SJCRH30 (cell line): ENCODE measurements around the gene SNHG17. TPM values are rescaled to one million over a fixed set of nuclear protein-coding genes. Genes with fewer than 3 reads are reported as not detected.
"Not testable (repeated sequence)": the region's sequence is repeated elsewhere in the genome, so short reads cannot be mapped to it uniquely, and the experiment has no call there.

Experiments used
- DNase-seq, 2 experiments: peaks; one replicate each; pipeline ENCODE4 v3.0.0-alpha.2; 2015 to 2020
- H3K27ac ChIP-seq: fragments of 250-450 bp; sonication (Bioruptor Pico); 2 replicates; pipeline ENCODE4 v1.5.1; 2020; ENCODE audit warnings: mild to moderate bottlenecking, moderate library complexity
- H3K27me3 ChIP-seq: fragments of 250-450 bp; sonication (Bioruptor Pico); 2 replicates; pipeline ENCODE4 v1.5.1; 2020; ENCODE audit warnings: mild to moderate bottlenecking, moderate library complexity
- H3K36me3 ChIP-seq: fragments of 250-450 bp; sonication (Bioruptor Pico); 2 replicates; pipeline ENCODE4 v1.5.1; 2020; ENCODE audit warnings: mild to moderate bottlenecking, moderate library complexity
- H3K4me1 ChIP-seq: fragments of 250-450 bp; sonication (Bioruptor Pico); 2 replicates; pipeline ENCODE4 v1.5.1; 2020; ENCODE audit warnings: mild to moderate bottlenecking, moderate library complexity
- H3K4me3 ChIP-seq: fragments of 250-450 bp; sonication (Bioruptor Pico); 2 replicates; pipeline ENCODE4 v1.5.1; 2020; ENCODE audit warnings: mild to moderate bottlenecking, moderate library complexity
- H3K9me3 ChIP-seq: fragments of 250-450 bp; sonication (Bioruptor Pico); replicated peaks from 2 replicates; pipeline ENCODE4 v1.5.1; 2020; ENCODE audit warnings: mild to moderate bottlenecking, moderate library complexity
- total RNA-seq: library from RNA; depleted of rRNA; stranded (reverse); fragments of >200 nt; shearing (Covaris generic); gene quantifications from 2 replicates; pipeline ENCODE4 v1.2.3, GENCODE V29; 2014

SNHG17 gene
- total RNA-seq, 1 experiment from 2014 or later, result 42.8 TPM

GRCh38 chr20:38435555-38435939 is 419 bp upstream of the SNHG17 start:
- H3K4me3 ChIP-seq, result peak overlapping the region; percentile 86
- no peaks in the 10 kb centered on the region for H3K27me3 ChIP-seq
- H3K9me3 ChIP-seq, result no peaks in the 10 kb centered on the region
- DNase-seq, result no peak
- peaks cover 42% of the 10 kb centered on the region for H3K36me3 ChIP-seq
- peaks cover 9% of the 10 kb centered on the region for H3K4me1 ChIP-seq
- H3K27ac ChIP-seq, result no peak overlapping the region

- H3K36me3 ChIP-seq, result peaks cover 54% of the 10 kb centered on the region
- peak overlapping the region; percentile 85 for H3K27ac ChIP-seq
- DNase-seq, result peak; percentile 34 to 46
- H3K27me3 ChIP-seq, result no peaks in the 10 kb centered on the region
- peaks cover 9% of the 10 kb centered on the region for H3K4me1 ChIP-seq
- H3K4me3 ChIP-seq, result peak overlapping the region; percentile 86
- no peaks in the 10 kb centered on the region for H3K9me3 ChIP-seq
Measured at GRCh38 chr20:38434301-38434741, 807 bp downstream of the SNHG17 start.

- H3K36me3 ChIP-seq, result peaks cover 63% of the 10 kb centered on the region
- no peak overlapping the region for H3K27ac ChIP-seq
Measured at GRCh38 chr20:38433304-38433972, 1.7 kb downstream of the SNHG17 start.

GRCh38 chr20:38432870-38433269 is 2.3 kb downstream of the SNHG17 start:
- not testable (repeated sequence) for DNase-seq, H3K4me3 ChIP-seq, H3K27me3 ChIP-seq, H3K9me3 ChIP-seq, H3K27ac ChIP-seq
- Histone ChIP-seq H3K4me1 (peaks cover 16% of the 10 kb centered on the region), H3K36me3 (peaks cover 68% of the 10 kb centered on the region)

More at GRCh38 chr20:38433304-38433972, 1.7 kb downstream of the SNHG17 start:
- Histone ChIP-seq H3K4me3 (peak overlapping the region; percentile 86), H3K9me3 (no peaks in the 10 kb centered on the region), H3K27me3 (no peaks in the 10 kb centered on the region), H3K4me1 (peaks cover 12% of the 10 kb centered on the region)
- DNase-seq, result no peak

GRCh38 chr20:38432292-38432691 is 2.8 kb downstream of the SNHG17 start:
- no peaks in the 10 kb centered on the region for H3K9me3 ChIP-seq
- DNase-seq, result no peak
- H3K36me3 ChIP-seq, result peaks cover 74% of the 10 kb centered on the region
- H3K27ac ChIP-seq, result no peak overlapping the region
- H3K4me1 ChIP-seq, result peaks cover 22% of the 10 kb centered on the region
- H3K27me3 ChIP-seq, result no peaks in the 10 kb centered on the region
- no peak overlapping the region for H3K4me3 ChIP-seq

DNA sequence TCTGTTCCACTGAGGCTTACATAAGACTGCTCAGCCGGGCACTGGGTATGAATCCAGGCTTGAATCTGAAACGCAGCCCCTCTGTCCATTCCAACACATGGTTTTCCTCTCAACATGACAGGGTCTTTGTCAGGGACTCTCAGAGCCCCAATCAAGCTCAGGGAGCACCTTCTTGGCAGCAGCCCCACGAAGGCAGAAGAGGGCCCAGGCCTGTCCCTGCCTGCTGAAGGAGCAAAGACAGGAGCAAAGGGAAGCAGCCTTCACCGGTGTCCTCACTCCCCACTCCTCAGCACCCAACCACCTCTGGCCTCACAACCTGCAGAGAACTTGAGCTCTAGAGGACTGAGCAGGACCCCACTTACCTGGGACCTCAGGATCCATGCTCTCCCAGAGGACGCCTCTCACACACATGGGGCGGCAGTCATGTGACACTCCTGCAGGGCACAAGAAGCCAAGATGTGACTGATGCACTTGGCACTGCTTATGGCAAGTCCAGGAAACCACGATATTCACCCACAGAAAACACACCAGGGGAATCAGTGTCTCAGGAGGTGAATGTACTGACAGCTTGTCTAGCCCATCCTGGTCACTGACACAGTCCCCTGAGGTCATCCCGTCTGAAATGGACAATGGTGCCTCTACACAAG is 4.3 kb downstream of the SNHG17 start:
- Histone ChIP-seq H3K27ac (no peak overlapping the region), H3K36me3 (peaks cover 89% of the 10 kb centered on the region), H3K9me3 (no peaks in the 10 kb centered on the region), H3K4me3 (no peak overlapping the region), H3K27me3 (no peaks in the 10 kb centered on the region), H3K4me1 (peaks cover 35% of the 10 kb centered on the region)
- DNase-seq, result no peak

DNA sequence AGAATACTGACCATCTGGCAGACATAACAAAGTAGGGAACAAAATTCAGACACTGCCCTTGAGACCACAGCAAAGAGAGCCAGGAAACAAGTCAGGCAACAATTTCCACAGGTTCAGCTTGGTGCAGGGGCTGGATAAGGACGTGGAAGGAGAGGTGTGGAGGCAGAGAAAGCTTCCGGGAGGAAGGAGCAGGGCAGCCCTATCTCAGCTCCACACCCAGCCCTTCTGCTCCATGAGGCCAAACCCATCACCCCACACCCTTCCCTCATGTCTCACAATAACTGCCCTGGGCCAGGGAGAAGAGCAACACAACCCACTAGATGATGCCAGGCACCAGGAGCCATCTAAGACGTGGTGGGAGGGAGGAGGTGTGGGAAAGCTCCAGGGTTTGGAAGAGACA is 5.8 kb downstream of the SNHG17 start:
- no peak for DNase-seq
- H3K27me3 ChIP-seq, result no peaks in the 10 kb centered on the region
- peaks cover 41% of the 10 kb centered on the region for H3K4me1 ChIP-seq
- peaks cover 100% of the 10 kb centered on the region for H3K36me3 ChIP-seq
- H3K27ac ChIP-seq, result no peak overlapping the region
- H3K4me3 ChIP-seq, result no peak overlapping the region
- no peaks in the 10 kb centered on the region for H3K9me3 ChIP-seq

DNA sequence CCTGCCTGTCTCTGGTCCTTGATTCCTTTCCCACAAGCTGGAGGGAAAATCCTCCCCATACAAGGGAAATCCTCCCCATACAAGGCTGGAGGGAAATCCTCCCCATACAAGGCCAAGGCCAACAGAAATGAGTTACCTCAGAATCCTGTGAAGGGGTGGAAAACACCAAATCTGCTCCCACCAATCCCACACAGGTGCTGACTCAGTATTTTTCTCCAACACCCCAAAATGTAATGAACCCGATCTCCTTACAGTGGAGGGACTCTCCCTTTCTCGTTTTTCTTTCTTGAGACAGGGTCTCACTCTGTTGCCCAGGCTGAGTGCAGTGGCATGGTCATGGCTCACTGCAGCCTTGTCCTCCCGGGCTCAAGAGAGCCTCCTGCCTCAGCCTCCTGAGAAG is 6.3 kb downstream of the SNHG17 start:
- Histone ChIP-seq H3K9me3 (no peaks in the 10 kb centered on the region), H3K27ac (no peak overlapping the region), H3K4me1 (peaks cover 41% of the 10 kb centered on the region), H3K4me3 (no peak overlapping the region), H3K27me3 (no peaks in the 10 kb centered on the region), H3K36me3 (peaks cover 100% of the 10 kb centered on the region)
- DNase-seq, result no peak

DNA sequence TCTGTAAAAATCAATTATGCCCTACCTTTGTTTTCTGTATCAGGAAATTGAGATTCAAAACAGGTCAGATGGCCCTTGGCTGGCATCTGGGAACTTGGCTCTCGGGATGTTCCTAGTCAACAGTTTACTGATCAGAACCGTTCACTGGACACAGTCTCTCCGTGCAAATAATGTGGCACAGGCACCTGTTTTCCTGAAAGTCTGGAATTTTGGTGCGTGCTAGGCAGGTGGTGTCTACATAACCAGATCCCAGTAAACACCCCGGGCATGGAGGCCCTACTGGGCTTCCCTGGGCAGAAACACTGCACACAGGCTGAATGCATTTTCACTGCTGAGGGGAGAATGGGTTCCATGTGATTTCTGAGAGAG is 7.5 kb downstream of the SNHG17 start:
- Histone ChIP-seq H3K4me1 (peaks cover 31% of the 10 kb centered on the region), H3K9me3 (no peaks in the 10 kb centered on the region), H3K27me3 (no peaks in the 10 kb centered on the region), H3K36me3 (peaks cover 100% of the 10 kb centered on the region), H3K4me3 (no peak overlapping the region), H3K27ac (no peak overlapping the region)
- no peak for DNase-seq

DNA sequence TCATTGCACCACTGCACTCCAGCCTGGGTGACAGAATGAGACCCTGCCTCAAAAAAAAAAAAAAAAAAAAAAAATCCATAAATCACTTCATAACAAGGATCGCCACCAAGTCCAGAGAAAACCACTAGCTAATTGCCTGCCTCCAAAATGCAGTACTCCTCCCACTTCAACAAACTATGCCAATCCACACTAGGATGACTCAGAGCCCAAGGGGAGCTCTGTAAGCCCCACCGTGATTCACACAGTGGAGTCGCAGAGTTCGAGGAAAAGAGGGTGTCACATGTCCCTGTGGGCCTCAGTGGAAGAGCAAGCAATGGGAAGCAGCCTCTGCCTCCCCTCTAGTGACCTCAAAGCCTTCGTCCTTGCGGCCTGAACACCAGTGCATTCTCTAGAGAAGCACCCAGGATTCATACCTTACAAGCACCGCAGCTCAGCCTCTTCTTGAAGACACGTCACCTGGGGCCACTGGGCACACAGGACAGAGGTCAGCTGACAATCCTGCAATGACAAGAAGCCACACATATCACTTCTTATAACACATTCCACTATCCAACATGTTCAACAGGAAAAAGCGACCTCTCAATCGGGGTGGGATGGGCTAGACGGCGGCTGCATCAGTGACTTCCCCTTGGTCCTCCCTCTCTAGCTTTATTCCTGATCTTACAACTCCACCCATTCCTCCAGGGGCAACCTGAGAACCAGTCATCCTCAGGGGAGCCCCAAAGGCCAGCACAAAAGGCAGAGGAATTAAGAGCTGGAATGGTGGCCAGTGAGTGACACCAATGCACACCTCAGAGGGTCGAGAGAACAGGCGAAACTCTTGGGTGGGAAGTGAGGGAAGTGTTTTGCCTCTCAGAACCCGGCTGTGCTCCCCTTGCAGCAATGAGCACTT is 8.9 kb downstream of the SNHG17 start:
- H3K4me3 ChIP-seq, result no peak overlapping the region
- no peak overlapping the region for H3K27ac ChIP-seq
- H3K9me3 ChIP-seq, result no peaks in the 10 kb centered on the region
- no peaks in the 10 kb centered on the region for H3K27me3 ChIP-seq
- DNase-seq, result peak; percentile 54 to 68
- peaks cover 31% of the 10 kb centered on the region for H3K4me1 ChIP-seq
- H3K36me3 ChIP-seq, result peaks cover 100% of the 10 kb centered on the region

DNA sequence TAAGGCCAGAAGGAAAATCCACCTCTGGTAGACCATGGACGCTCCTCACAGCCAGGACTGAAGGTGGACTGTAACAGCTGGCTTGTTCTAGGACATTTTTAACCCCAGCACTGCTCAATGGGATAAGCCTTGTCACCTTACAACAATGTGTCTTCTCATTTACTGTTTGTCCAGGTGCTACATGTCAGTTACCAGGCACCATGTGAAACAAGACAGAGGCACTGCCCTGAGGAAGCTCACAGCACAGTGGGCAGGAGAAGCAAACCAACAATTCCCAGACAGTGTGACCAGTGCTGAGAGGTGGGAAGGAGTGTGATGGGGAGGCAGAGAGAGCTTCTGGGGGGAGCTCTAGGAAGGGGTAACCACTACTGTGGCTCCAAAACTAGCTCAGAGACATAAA is 10.7 kb downstream of the SNHG17 start:
- H3K36me3 ChIP-seq, result peaks cover 100% of the 10 kb centered on the region

DNA sequence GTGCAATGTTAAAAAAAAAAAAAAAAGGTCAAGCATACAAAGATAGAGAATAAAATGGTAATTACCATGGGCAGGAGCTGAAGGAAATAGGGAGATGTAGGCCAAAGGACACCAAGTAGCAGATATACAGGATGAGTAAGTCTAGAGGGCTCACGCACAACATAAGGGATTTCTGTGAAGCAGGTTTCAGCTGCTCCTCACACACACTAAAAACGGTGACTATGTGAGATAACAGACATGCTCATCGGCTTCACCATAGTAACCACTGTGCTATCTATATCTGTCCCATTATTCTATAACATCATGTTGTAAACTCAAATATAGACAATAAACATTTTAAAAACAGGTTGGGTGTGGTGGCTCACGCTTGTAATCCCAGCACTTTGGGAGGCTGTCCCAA is 11.6 kb downstream of the SNHG17 start:
- peaks cover 100% of the 10 kb centered on the region for H3K36me3 ChIP-seq
- DNase-seq, result no peak
- peaks cover 29% of the 10 kb centered on the region for H3K4me1 ChIP-seq
- H3K4me3 ChIP-seq, result no peak overlapping the region
- H3K9me3 ChIP-seq, result no peaks in the 10 kb centered on the region
- H3K27ac ChIP-seq, result no peak overlapping the region
- no peaks in the 10 kb centered on the region for H3K27me3 ChIP-seq

More for the DNA sequence above, 10.7 kb downstream of the SNHG17 start:
- no peak overlapping the region for H3K27ac ChIP-seq
- H3K4me1 ChIP-seq, result peaks cover 31% of the 10 kb centered on the region
- no peaks in the 10 kb centered on the region for H3K27me3 ChIP-seq
- peak; percentile 34 to 68 for DNase-seq
- no peak overlapping the region for H3K4me3 ChIP-seq
- no peaks in the 10 kb centered on the region for H3K9me3 ChIP-seq

DNA sequence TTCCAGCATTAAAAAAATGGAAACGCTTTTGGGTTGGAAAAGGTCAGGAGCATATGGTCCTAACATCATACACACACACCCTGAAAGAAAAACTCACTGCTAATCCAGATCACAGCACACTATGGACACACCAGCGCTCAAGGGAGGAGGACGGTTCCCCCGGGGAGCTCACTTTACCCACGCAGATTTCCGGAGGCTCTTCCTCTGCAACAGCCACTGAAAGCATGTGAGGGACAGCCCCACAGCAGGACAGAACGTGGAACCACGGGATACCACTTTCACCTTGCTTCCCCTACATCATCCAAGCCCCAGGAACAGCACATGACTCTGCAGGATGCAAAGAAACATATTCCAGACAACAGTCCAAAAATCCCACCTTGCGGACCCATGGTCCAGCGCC is 13.2 kb downstream of the SNHG17 start:
- Histone ChIP-seq H3K27me3 (no peaks in the 10 kb centered on the region), H3K4me1 (peaks cover 15% of the 10 kb centered on the region), H3K36me3 (peaks cover 95% of the 10 kb centered on the region), H3K27ac (no peak overlapping the region), H3K9me3 (no peaks in the 10 kb centered on the region), H3K4me3 (no peak overlapping the region)
- no peak for DNase-seq

GRCh38 chr20:38420388-38421085 is 14.6 kb downstream of the SNHG17 start:
- Histone ChIP-seq H3K27ac (no peak overlapping the region), H3K36me3 (peaks cover 94% of the 10 kb centered on the region), H3K4me1 (peaks cover 6% of the 10 kb centered on the region; the same call in 1 of the 2 replicates), H3K27me3 (no peaks in the 10 kb centered on the region), H3K9me3 (no peaks in the 10 kb centered on the region), H3K4me3 (no peak overlapping the region)
- DNase-seq, result no peak
